PC-9 (cell line): ENCODE measurements around the gene SMIM3.
"Not testable (repeated sequence)": the region's sequence is repeated elsewhere in the genome, so short reads cannot be mapped to it uniquely, and the experiment has no call there.

Experiments used
- CTCF ChIP-seq: fragments of 200-600 bp; sonication (generic); conservative IDR thresholded peaks from 2 replicates; pipeline ENCODE4 v1.6.1; 2017; ENCODE audit warnings: mixed run types, antibody characterized with exemption, mild to moderate bottlenecking, moderate library complexity
- EZH2 ChIP-seq: fragments of 200-600 bp; sonication (generic); IDR thresholded peaks from 2 replicates; pipeline ENCODE4 v1.8.0; 2017; ENCODE audit warnings: antibody characterized with exemption, low read depth

GRCh38 chr5:150793423-150793888 lies 14.9 kb downstream of the SMIM3 start:
- not testable (repeated sequence) for TF ChIP-seq CTCF, EZH2
